Activated CD8-positive, alpha-beta T cell treated with anti-CD3 and anti-CD28 coated beads for 36 hours (primary cell): ENCODE data around the gene CPLANE1. TPM values are rescaled to one million over a fixed set of nuclear protein-coding genes. Genes with fewer than 3 reads are reported as not detected.
"Not testable (repeated sequence)": the region's sequence is repeated elsewhere in the genome, so short reads cannot be mapped to it uniquely, and the experiment has no call there.

ENCODE experiments used
- ATAC-seq: fragments of 200-7000 bp; cut with Tn5 transposase; one replicate; pipeline ENCODE4 v1.10.0; 2021; ENCODE audit warnings: mild to moderate bottlenecking, moderate library complexity
- CTCF ChIA-PET: fragments of 350-600 bp; sonication (Branson Sonifier 250); formaldehyde crosslinking; loops from one replicate; lab custom pipeline; 2021; ENCODE audit warnings: antibody characterized with exemption; lab: Charles Lee
- POLR2A ChIA-PET: fragments of 350-600 bp; sonication (Branson Sonifier 250); formaldehyde crosslinking; loops from one replicate; lab custom pipeline; 2021; ENCODE audit warnings: antibody characterized with exemption; lab: Charles Lee
- DNase-seq: peaks from one replicate; pipeline ENCODE4 v3.0.0-alpha.2; 2020
- H3K27ac Mint-ChIP-seq: one replicate; pipeline ENCODE4 v1.8.0; 2021; ENCODE audit warnings: mild to moderate bottlenecking, mixed read lengths
- H3K27me3 Mint-ChIP-seq: one replicate; pipeline ENCODE4 v1.8.0; 2021; ENCODE audit warnings: mixed read lengths
- H3K36me3 Mint-ChIP-seq: one replicate; pipeline ENCODE4 v1.8.0; 2021; ENCODE audit warnings: low read depth, mixed read lengths
- H3K4me1 Mint-ChIP-seq: one replicate; pipeline ENCODE4 v1.8.0; 2021; ENCODE audit warnings: low read depth, mixed read lengths
- H3K4me3 Mint-ChIP-seq: one replicate; pipeline ENCODE4 v1.8.0; 2021; ENCODE audit warnings: mild to moderate bottlenecking, moderate library complexity, mixed read lengths
- H3K9me3 Mint-ChIP-seq: one replicate; pipeline ENCODE4 v1.8.0; 2021; ENCODE audit warnings: mixed read lengths
- intact Hi-C: fragments of 100-400 bp; cut with micrococcal nuclease; formaldehyde crosslinking; loops from one replicate; pipeline ENCODE4 v1.10.0; 2022
- total RNA-seq, 2 experiments: library from RNA; stranded (reverse); gene quantifications; one replicate each; pipeline ENCODE4 v1.2.3, GENCODE V29; 2021
- TF ChIP-seq, protein P1 (sequence below): fragments of 200-600 bp; IDR thresholded peaks from one replicate; pipeline ENCODE4 v1.8.0; 2022; ENCODE audit warnings: antibody characterized with exemption, mild to moderate bottlenecking

The CPLANE1 gene
- total RNA-seq = 1 to 10 TPM; 4.8 to 4.9 TPM

DNA sequence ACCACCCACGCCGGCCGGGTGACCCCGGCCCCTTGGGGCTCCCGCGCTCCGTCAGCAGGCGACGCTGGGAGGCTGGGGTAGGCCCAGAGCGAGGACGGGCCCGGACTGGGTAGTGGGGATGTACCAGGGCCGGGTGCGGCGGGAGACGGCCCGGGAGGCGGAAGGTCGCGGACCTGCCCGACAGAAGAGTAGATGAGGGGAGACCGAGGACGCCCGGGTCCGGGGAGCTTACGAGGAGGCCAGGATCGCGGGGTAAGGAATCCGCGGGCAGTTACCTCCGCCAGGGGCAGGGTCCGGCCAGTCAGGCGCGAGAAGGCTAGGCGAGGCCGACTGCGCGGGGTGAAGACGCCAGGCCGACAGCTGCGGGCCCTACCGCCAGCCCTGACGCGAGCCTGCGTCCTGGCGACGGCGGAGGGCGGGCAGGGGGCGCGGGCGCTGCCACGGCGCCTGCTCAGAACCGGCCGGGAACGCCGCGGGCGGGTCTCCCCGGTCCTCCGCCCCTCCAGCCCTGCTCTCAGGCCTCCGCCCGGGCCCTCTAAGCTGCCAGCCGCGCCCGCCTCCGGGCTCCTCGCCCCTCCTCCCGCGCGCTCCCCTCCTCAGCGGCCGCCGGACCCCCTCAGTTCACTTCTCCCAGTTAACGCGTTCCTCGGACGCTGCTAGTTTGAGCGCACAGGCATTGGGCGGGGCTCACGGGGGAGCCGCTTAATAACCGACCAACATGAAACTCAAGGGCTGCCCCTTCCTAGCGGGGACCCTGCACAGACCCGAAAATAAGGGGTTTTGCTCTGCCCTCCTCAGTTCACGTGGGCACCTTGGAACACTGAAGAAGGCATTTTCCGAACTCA is at the start of gene CPLANE1:
CPLANE1 (minus strand) TSS at position 407 of the 845 bp plus-strand sequence. CDS start 1,678 bp downstream, outside the sequence.
- CTCF ChIA-PET = interaction anchor here (0.9 to 1.2 kb wide), 2 partner anchors 11 to 475 kb away, joined by 3 read pairs; no protein-coding TSS in a partner anchor

DNA sequence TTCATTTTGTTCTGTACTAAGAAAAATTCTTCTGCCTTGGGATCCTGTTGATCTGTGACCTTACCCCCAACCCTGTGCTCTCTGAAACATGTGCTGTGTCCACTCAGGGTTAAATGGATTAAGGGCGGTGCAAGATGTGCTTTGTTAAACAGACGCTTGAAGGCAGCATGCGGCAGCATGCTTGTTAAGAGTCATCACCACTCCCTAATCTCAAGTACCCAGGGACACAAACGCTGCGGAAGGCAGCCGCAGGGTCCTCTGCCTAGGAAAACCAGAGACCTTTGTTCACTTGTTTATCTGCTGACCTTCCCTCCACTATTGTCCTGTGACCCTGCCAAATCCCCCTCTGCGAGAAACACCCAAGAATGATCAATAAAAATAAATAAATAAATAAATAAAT is 47.1 kb upstream of the CPLANE1 start:
- H3K4me3 Mint-ChIP-seq, POLR2A ChIA-PET, H3K9me3 Mint-ChIP-seq, intact Hi-C loops, H3K27ac Mint-ChIP-seq, H3K27me3 Mint-ChIP-seq, DNase-seq, H3K4me1 Mint-ChIP-seq, CTCF ChIA-PET, ATAC-seq: not testable (repeated sequence)
- peaks cover 47% of the 10 kb centered on the region for H3K36me3 Mint-ChIP-seq

More for the DNA sequence above, at the start of gene CPLANE1:
- Mint-ChIP-seq H3K9me3 (no peaks in the 10 kb centered on the region), H3K36me3 (no peaks in the 10 kb centered on the region), H3K4me3 (peak within 1 kb of the TSS; percentile 77), H3K27ac (peak within 1 kb of the TSS; percentile 68), H3K27me3 (no peaks in the 10 kb centered on the region), H3K4me1 (peaks cover 13% of the 10 kb centered on the region)
- ATAC-seq = peak; percentile 86
- intact Hi-C loops = no loop called here
- peak; percentile 59 for DNase-seq
- POLR2A ChIA-PET = interaction anchor here (0.9 to 1.2 kb wide), 3 partner anchors 9 to 137 kb away, joined by 3 read pairs; partner anchors contain the start of gene NUP155
- TF ChIP-seq, protein P1, sequence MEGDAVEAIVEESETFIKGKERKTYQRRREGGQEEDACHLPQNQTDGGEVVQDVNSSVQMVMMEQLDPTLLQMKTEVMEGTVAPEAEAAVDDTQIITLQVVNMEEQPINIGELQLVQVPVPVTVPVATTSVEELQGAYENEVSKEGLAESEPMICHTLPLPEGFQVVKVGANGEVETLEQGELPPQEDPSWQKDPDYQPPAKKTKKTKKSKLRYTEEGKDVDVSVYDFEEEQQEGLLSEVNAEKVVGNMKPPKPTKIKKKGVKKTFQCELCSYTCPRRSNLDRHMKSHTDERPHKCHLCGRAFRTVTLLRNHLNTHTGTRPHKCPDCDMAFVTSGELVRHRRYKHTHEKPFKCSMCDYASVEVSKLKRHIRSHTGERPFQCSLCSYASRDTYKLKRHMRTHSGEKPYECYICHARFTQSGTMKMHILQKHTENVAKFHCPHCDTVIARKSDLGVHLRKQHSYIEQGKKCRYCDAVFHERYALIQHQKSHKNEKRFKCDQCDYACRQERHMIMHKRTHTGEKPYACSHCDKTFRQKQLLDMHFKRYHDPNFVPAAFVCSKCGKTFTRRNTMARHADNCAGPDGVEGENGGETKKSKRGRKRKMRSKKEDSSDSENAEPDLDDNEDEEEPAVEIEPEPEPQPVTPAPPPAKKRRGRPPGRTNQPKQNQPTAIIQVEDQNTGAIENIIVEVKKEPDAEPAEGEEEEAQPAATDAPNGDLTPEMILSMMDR = no peak

DNA sequence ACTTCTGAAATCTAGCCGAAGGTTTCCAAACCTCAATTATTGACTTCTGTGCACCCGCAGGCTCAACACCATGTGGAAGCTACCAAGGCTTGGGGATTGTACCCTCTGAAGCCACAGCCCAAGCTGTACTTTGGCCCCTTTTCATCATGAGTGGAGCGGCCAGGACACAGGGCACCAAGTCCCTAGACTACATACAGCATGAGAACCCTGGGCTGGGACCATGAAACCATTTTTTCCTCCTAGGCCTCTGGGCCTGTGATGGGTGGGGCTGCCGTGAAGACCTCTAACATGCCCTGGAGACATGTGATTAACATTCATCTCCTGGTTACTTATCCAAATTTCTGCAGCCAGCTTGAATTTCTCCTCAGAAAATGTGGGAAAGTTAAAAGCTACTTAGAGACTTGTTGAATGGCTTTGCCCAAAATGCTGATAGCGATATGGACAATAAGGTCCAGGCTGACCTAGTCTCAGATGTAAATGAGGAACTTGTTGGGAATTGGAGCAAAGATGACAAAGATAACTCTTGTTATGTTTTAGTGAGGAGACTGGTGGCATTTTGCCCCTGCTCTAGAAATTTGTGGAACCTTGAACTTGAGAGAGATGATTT is 34.1 kb upstream of the CPLANE1 start:
- H3K4me3 Mint-ChIP-seq = no peak overlapping the region
- intact Hi-C loops = no loop called here
- DNase-seq (no peak), ATAC-seq (no peak)
- H3K27me3 Mint-ChIP-seq = peaks cover 4% of the 10 kb centered on the region
- no peaks in the 10 kb centered on the region for H3K4me1 Mint-ChIP-seq
- H3K9me3 Mint-ChIP-seq = peaks cover 36% of the 10 kb centered on the region
- TF ChIP-seq, protein P1 = no peak
- ChIA-PET CTCF (no interaction called here), POLR2A (interaction anchor here (0.6 kb wide), 1 partner anchor 16 kb away, joined by 3 read pairs; no protein-coding TSS in a partner anchor)
- no peak overlapping the region for H3K27ac Mint-ChIP-seq
- H3K36me3 Mint-ChIP-seq = peaks cover 10% of the 10 kb centered on the region

DNA sequence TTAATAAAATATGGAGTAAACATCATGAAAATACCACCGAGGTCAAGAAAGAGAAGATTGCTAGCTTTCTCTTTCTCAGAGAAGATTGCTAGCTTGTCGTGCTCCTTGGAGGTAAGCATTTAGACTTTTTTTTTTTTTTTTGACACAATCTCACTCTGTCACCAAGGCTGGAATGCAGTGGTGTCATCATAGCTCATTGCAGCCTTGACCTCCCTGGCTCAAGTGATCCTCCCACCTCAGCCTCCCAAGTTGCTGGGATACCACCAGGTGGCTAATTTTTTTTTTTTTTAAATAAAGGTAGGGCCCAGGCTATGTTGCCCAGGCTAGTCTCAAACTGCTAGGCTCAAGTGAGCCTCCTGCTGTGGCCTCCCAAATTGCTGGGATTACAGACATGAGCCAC is 26.3 kb upstream of the CPLANE1 start:
- H3K36me3 Mint-ChIP-seq = peaks cover 3% of the 10 kb centered on the region
- no peaks in the 10 kb centered on the region for H3K27me3 Mint-ChIP-seq
- CTCF ChIA-PET = interaction anchor here (0.6 kb wide), 1 partner anchor 330 kb away, joined by 3 read pairs; no protein-coding TSS in a partner anchor
- POLR2A ChIA-PET = no interaction called here
- intact Hi-C loops = no loop called here
- DNase-seq (no peak), ATAC-seq (no peak)
- H3K9me3 Mint-ChIP-seq = peaks cover 7% of the 10 kb centered on the region
- TF ChIP-seq, protein P1 = no peak
- no peak overlapping the region for H3K4me3 Mint-ChIP-seq
- H3K27ac Mint-ChIP-seq = no peak overlapping the region
- no peaks in the 10 kb centered on the region for H3K4me1 Mint-ChIP-seq

DNA sequence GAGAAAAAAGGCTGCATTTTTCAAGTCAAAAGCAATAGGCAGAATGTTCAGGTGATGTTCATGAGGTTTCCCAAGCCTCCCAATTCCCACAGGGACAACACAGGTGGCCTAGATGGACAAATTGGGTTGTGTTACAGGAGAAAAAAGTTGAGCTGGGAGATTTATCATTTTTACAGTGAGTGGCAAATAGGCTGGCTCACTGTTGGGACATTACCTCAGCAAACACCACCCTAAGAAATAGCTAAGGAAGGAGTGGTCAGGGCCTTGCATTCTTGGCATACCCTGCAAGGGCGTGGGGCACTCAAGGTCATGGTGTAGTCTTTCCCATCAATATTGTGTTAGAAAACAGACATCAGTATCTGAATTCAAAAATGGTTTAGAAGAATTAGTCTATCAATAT is 23.3 kb upstream of the CPLANE1 start:
- intact Hi-C loops = no loop called here
- DNase-seq (no peak), ATAC-seq (no peak)
- H3K4me3 Mint-ChIP-seq = no peak overlapping the region
- H3K9me3 Mint-ChIP-seq = peaks cover 7% of the 10 kb centered on the region
- POLR2A ChIA-PET = no interaction called here
- H3K4me1 Mint-ChIP-seq = no peaks in the 10 kb centered on the region
- no peaks in the 10 kb centered on the region for H3K27me3 Mint-ChIP-seq
- no peaks in the 10 kb centered on the region for H3K36me3 Mint-ChIP-seq
- H3K27ac Mint-ChIP-seq = no peak overlapping the region
- TF ChIP-seq, protein P1 = no peak
- CTCF ChIA-PET = no interaction called here

DNA sequence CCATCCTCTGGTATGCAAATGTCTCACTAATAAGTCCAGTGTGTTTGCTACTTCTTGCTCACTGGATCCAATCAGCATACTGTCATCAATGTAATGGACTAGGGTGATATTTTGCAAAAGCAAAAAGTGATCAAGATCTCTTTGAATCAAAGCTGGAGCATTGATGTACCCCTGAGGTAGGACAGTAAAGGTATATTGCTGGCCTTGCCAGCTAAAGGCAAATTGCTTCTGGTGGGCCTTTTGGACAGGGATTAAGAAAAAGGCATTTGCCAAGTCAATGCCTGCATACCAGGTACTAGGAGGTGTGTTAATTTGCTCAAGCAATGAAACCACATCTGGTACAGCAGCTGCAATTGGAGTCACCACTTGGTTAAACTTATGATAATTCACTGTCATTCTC is 18.9 kb upstream of the CPLANE1 start:
- H3K4me3 Mint-ChIP-seq, H3K27ac Mint-ChIP-seq, DNase-seq, H3K4me1 Mint-ChIP-seq, intact Hi-C loops, H3K27me3 Mint-ChIP-seq, H3K9me3 Mint-ChIP-seq, CTCF ChIA-PET, ATAC-seq, H3K36me3 Mint-ChIP-seq, POLR2A ChIA-PET: not testable (repeated sequence)
